ENCODE results near the gene KLLN. TPM values are rescaled to one million over a fixed set of nuclear protein-coding genes. Genes with fewer than 3 reads are reported as not detected.

Gene KLLN
- total and polyA plus RNA-seq, 2 of the 13 experiments (the other 11 are each of a cell fraction or from before 2014, with no cell fraction given), result 0.08 to 0.44 TPM

DNA sequence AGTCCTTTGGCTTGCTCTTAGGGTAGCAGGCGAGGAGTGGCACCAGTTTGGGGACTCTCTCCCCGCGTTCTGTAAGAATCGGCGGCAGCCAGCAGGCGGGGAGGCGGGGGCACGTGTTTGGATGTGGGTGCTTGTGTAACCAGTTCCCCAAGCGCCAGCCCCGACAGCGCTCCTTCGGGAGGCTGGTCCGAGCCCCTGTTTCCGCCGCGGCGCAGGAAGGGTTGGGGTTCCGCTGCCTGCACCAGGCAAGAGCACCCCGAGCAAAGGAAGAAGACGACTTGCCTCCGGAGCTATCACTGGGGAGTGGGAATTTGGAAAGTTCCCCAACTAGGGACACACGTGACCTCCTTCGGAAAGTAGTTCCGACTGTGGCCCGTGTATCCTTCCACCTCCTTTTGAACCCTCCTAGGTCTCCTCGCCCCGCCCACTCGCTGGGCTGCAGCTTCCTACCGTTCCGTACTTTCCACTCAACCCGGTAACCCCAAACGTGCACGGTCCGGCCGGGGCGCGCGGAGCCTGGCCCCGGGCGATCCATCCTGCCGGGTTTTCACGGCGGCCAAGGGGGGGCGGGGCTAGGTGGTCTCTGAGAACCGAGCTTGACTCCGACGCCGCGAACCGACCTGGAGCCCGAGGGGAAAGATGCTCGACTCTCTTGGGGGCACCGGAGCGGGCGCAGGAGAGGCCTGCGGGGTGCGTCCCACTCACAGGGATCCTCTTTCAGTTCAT lies 1.2 kb downstream of the KLLN start (continued):
- peak; percentile 89; the same call in 1 of the 2 replicates for TF ChIP-seq ZNF230 (CRISPR knock-in tag; IDR thresholded peaks at IDR 0.05)
- TF ChIP-seq SSRP1 (CRISPR knock-in tag; IDR thresholded peaks at IDR 0.05), result no peak; the same call in 1 of the 2 replicates
- peak; percentile 27; the same call in 1 of the 2 replicates for TF ChIP-seq ZNF124 (CRISPR knock-in tag; IDR thresholded peaks at IDR 0.05)
- TF ChIP-seq ZBTB1 (CRISPR knock-in tag; IDR thresholded peaks at IDR 0.05; ENCODE audit: borderline replicate concordance), result 0 out of 2 replicates have a peak, but pooled peaks have one; percentile 43
- peak; percentile 70; the same call in 1 of the 2 replicates for TF ChIP-seq ZNF607 (CRISPR knock-in tag; IDR thresholded peaks at IDR 0.05; ENCODE audit: borderline replicate concordance)
- peak; percentile 91; the same call in 1 of the 2 replicates for TF ChIP-seq ARID2 (CRISPR knock-in tag; IDR thresholded peaks at IDR 0.05; ENCODE audit: borderline replicate concordance)
- TF ChIP-seq SMARCE1 (IDR thresholded peaks at IDR 0.05; ENCODE audit: borderline replicate concordance), result no peak
- TF ChIP-seq SRSF9 (IDR thresholded peaks at IDR 0.05; ENCODE audit: borderline replicate concordance, insufficient read depth, low read depth, low read length, poor library complexity, severe bottlenecking), result no peak
- peak; percentile 77 for TF ChIP-seq ETV5 (CRISPR knock-in tag; IDR thresholded peaks at IDR 0.05; ENCODE audit: borderline replicate concordance)
- 0 out of 2 replicates have a peak, but pooled peaks have one; percentile 43 for TF ChIP-seq NR2F2 (IDR thresholded peaks at IDR 0.05; ENCODE audit: borderline replicate concordance, low read depth)
- no peak for TF ChIP-seq ZFP82 (CRISPR knock-in tag; IDR thresholded peaks at IDR 0.05; ENCODE audit: borderline replicate concordance)
- TF ChIP-seq, protein P1, sequence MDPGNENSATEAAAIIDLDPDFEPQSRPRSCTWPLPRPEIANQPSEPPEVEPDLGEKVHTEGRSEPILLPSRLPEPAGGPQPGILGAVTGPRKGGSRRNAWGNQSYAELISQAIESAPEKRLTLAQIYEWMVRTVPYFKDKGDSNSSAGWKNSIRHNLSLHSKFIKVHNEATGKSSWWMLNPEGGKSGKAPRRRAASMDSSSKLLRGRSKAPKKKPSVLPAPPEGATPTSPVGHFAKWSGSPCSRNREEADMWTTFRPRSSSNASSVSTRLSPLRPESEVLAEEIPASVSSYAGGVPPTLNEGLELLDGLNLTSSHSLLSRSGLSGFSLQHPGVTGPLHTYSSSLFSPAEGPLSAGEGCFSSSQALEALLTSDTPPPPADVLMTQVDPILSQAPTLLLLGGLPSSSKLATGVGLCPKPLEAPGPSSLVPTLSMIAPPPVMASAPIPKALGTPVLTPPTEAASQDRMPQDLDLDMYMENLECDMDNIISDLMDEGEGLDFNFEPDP (CRISPR knock-in tag; conservative IDR thresholded peaks at IDR 0.05), result no peak
- TF ChIP-seq, protein P2, sequence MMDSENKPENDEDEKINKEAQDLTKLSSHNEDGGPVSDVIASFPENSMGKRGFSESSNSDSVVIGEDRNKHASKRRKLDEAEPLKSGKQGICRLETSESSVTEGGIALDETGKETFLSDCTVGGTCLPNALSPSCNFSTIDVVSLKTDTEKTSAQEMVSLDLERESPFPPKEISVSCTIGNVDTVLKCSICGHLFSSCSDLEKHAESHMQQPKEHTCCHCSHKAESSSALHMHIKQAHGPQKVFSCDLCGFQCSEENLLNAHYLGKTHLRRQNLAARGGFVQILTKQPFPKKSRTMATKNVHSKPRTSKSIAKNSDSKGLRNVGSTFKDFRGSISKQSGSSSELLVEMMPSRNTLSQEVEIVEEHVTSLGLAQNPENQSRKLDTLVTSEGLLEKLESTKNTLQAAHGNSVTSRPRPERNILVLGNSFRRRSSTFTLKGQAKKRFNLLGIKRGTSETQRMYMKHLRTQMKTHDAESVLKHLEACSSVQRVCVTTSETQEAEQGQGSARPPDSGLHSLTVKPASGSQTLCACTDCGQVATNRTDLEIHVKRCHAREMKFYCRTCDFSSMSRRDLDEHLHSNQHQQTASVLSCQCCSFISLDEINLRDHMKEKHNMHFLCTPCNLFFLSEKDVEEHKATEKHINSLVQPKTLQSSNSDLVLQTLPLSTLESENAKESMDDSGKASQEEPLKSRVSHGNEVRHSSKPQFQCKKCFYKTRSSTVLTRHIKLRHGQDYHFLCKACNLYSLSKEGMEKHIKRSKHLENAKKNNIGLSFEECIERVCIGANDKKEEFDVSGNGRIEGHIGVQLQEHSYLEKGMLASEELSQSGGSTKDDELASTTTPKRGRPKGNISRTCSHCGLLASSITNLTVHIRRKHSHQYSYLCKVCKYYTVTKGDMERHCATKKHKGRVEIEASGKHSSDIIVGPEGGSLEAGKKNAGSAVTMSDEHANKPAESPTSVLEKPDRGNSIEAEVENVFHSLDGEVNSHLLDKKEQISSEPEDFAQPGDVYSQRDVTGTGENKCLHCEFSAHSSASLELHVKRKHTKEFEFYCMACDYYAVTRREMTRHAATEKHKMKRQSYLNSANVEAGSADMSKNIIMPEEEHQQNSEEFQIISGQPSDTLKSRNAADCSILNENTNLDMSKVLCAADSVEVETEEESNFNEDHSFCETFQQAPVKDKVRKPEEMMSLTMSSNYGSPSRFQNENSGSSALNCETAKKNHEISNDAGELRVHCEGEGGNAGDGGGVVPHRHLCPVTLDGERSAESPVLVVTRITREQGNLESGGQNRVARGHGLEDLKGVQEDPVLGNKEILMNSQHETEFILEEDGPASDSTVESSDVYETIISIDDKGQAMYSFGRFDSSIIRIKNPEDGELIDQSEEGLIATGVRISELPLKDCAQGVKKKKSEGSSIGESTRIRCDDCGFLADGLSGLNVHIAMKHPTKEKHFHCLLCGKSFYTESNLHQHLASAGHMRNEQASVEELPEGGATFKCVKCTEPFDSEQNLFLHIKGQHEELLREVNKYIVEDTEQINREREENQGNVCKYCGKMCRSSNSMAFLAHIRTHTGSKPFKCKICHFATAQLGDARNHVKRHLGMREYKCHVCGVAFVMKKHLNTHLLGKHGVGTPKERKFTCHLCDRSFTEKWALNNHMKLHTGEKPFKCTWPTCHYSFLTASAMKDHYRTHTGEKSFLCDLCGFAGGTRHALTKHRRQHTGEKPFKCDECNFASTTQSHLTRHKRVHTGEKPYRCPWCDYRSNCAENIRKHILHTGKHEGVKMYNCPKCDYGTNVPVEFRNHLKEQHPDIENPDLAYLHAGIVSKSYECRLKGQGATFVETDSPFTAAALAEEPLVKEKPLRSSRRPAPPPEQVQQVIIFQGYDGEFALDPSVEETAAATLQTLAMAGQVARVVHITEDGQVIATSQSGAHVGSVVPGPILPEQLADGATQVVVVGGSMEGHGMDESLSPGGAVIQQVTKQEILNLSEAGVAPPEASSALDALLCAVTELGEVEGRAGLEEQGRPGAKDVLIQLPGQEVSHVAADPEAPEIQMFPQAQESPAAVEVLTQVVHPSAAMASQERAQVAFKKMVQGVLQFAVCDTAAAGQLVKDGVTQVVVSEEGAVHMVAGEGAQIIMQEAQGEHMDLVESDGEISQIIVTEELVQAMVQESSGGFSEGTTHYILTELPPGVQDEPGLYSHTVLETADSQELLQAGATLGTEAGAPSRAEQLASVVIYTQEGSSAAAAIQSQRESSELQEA (CRISPR knock-in tag; IDR thresholded peaks at IDR 0.05; ENCODE audit: not compliant biosample characterization), result peak; percentile 93
- 0 out of 2 replicates have a peak, but pooled peaks have one; percentile 48 for TF ChIP-seq FOXK1 (CRISPR knock-in tag; IDR thresholded peaks at IDR 0.05; ENCODE audit: borderline replicate concordance, low read depth)
- no peak for TF ChIP-seq ZUFSP (CRISPR knock-in tag; IDR thresholded peaks at IDR 0.05; ENCODE audit: borderline replicate concordance)

Data from HepG2 (cell line).